Loucy (cell line): ENCODE data around the gene MYBBP1A.

Experiments
- EZH2phosphoT487 ChIP-seq: fragments of 200-600 bp; IDR thresholded peaks from 2 replicates; pipeline ENCODE4 v1.6.1; 2018; ENCODE audit warnings: antibody characterized with exemption, mild to moderate bottlenecking, moderate library complexity, borderline replicate concordance
- TF ChIP-seq, protein P1 (sequence below): fragments of 200-600 bp; sonication (generic); conservative IDR thresholded peaks from 2 replicates; pipeline ENCODE4 v1.5.1; 2014; ENCODE audit warnings: mild to moderate bottlenecking, antibody characterized with exemption, low read length

DNA sequence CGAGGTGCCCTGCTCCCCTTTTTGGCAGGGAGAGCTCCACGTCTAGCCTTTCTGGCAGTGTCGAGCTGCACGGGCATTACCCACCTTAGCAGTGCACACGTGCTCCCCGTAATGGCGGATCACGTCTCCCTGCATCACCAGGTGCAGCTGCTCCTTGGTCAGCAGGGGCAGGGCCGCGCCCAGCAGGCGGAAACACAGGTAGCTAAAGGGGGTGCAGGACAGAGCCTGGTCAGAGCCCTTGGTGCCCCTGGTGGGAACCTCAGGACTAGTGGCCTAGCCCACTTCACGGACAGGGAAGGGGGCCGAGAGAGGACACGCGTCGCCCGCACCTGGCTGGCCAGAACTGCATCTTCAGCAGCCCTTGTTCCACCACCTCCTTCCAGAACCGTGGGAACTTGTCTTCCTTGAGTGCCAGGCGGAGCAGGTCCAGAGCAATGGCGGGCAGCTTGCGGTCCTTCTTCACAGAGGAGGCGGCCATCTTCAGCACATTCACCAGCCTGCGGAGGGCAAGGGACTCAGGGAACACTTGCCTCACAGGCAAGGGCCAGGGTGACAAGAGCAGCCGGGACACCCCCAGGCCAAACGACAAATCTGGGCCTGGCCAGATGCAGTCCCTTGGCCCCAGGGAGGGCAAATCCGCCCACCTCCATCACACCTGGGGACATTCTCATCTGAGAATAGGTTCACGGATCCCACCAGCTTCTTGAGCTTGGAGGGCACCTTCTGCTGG is 3.2 kb downstream of the MYBBP1A start:
- TF ChIP-seq, protein P1, sequence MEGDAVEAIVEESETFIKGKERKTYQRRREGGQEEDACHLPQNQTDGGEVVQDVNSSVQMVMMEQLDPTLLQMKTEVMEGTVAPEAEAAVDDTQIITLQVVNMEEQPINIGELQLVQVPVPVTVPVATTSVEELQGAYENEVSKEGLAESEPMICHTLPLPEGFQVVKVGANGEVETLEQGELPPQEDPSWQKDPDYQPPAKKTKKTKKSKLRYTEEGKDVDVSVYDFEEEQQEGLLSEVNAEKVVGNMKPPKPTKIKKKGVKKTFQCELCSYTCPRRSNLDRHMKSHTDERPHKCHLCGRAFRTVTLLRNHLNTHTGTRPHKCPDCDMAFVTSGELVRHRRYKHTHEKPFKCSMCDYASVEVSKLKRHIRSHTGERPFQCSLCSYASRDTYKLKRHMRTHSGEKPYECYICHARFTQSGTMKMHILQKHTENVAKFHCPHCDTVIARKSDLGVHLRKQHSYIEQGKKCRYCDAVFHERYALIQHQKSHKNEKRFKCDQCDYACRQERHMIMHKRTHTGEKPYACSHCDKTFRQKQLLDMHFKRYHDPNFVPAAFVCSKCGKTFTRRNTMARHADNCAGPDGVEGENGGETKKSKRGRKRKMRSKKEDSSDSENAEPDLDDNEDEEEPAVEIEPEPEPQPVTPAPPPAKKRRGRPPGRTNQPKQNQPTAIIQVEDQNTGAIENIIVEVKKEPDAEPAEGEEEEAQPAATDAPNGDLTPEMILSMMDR = no peak
- TF ChIP-seq EZH2phosphoT487 = no peak
